HAP-1 (cell line): ENCODE results near the gene PRSS2.
"Not testable (repeated sequence)": the region's sequence is repeated elsewhere in the genome, so short reads cannot be mapped to it uniquely, and the experiment has no call there.

Experiments used
- DNase-seq, 2 experiments: peaks; one replicate each; pipeline ENCODE4 v3.0.0-alpha.2; 2016 to 2020; ENCODE audit warnings: low spot score in 2 of 2
- H3K27me3 ChIP-seq: fragments of 250-450 bp; sonication (Bioruptor Pico); 2 replicates; pipeline ENCODE4 v1.5.1; 2020; ENCODE audit warnings: low read depth, mild to moderate bottlenecking, moderate library complexity
- H3K36me3 ChIP-seq: fragments of 250-450 bp; sonication (Bioruptor Pico); replicated peaks from 2 replicates; pipeline ENCODE4 v1.5.1; 2020; ENCODE audit warnings: mild to moderate bottlenecking
- H3K4me1 ChIP-seq: fragments of 250-450 bp; sonication (Bioruptor Pico); 2 replicates; pipeline ENCODE4 v1.5.1; 2020; ENCODE audit warnings: mild to moderate bottlenecking
- H3K4me3 ChIP-seq: fragments of 250-450 bp; sonication (Bioruptor Pico); 2 replicates; pipeline ENCODE4 v1.5.1; 2020; ENCODE audit warnings: mild to moderate bottlenecking, moderate library complexity
- H3K9me3 ChIP-seq: fragments of 250-450 bp; sonication (Bioruptor Pico); 2 replicates; pipeline ENCODE4 v1.5.1; 2020; ENCODE audit warnings: mild to moderate bottlenecking, moderate library complexity
- in situ Hi-C: fragments of 300-500 bp; cut with MboI; formaldehyde crosslinking; loops from 3 replicates; pipeline ENCODE4 v1.14.3; 2020; ENCODE audit warnings: low sequenced_read_pairs, inconsistent platforms, mixed read lengths

The PRSS2 gene

DNA sequence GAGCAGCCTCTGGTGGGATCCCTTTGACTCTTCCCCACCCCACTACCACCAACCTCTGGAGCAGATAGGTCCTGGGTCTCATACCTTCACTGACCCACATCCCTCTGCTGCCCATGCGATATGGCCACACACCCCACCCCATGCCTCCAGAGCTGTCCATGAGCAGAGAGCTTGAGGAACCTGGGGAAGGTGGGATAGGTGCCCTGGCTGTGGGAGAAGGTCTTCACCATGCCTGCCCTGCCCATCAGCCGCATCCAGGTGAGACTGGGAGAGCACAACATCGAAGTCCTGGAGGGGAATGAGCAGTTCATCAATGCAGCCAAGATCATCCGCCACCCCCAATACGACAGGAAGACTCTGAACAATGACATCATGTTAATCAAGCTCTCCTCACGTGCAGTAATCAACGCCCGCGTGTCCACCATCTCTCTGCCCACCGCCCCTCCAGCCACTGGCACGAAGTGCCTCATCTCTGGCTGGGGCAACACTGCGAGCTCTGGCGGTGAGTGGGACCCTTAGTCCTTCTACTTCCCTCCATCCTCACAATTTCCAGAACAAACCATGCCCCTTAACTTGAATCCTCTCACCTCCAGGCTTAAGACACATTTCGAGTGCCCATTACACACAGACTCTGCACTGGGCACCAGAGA lies 19.1 kb upstream of the PRSS2 start:
- H3K27me3 ChIP-seq, H3K36me3 ChIP-seq, H3K9me3 ChIP-seq, H3K4me3 ChIP-seq, DNase-seq, in situ Hi-C loops, H3K4me1 ChIP-seq: not testable (repeated sequence)

DNA sequence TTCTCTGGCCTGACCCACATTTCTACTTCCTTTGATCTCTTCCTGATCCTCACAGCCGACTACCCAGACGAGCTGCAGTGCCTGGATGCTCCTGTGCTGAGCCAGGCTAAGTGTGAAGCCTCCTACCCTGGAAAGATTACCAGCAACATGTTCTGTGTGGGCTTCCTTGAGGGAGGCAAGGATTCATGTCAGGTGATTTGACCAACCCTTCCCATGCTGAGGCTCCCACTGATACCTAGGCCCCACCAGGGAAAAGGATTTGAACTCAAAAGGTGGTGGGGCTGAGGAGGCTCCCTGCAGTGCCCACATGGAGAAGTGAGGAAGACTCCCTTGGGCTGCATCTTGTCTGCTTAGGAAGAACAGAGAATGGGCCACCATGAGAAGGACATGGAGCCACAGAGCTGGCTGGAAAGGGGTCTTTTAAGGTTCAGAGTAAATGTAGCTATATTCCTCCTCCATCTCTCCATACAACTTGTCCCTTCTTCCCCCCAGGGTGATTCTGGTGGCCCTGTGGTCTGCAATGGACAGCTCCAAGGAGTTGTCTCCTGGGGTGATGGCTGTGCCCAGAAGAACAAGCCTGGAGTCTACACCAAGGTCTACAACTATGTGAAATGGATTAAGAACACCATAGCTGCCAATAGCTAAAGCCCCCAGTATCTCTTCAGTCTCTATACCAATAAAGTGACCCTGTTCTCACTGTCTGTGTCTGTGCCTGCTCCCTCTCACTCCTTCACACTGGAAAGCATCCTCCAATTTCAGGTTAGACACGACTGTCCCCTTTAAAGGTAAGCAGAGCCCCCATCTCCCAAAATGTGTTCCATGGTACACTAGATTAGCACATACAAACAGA lies 18.2 kb upstream of the PRSS2 start:
- H3K27me3 ChIP-seq, result no peaks in the 10 kb centered on the region
- H3K36me3 ChIP-seq, result no peaks in the 10 kb centered on the region
- no peaks in the 10 kb centered on the region for H3K9me3 ChIP-seq
- no peak for DNase-seq
- no peak overlapping the region for H3K4me3 ChIP-seq
- in situ Hi-C loops, result no loop called here
- H3K4me1 ChIP-seq, result no peaks in the 10 kb centered on the region

DNA sequence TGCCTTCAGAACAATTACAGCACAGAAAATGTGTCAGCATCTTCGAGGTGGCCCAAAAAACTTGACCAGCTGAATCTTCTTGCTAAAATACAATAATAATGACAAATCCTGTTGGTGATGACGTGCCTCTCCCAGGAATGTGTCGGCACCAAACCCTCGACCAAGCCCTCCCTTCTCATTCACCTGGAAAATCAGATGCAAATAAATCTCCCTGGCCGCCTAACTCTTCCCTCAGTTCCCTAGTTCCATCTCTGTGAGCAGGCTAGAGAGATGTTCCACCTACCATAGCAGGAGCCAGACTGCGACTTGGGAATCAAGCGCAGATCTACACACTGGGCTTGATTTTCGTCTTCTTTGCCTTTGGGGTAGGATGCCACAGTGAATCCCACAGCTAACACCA lies 17.4 kb upstream of the PRSS2 start:
- Histone ChIP-seq H3K4me1 (no peaks in the 10 kb centered on the region), H3K36me3 (no peaks in the 10 kb centered on the region), H3K4me3 (no peak overlapping the region), H3K9me3 (no peaks in the 10 kb centered on the region), H3K27me3 (no peaks in the 10 kb centered on the region)
- DNase-seq, result no peak
- in situ Hi-C loops, result no loop called here

DNA sequence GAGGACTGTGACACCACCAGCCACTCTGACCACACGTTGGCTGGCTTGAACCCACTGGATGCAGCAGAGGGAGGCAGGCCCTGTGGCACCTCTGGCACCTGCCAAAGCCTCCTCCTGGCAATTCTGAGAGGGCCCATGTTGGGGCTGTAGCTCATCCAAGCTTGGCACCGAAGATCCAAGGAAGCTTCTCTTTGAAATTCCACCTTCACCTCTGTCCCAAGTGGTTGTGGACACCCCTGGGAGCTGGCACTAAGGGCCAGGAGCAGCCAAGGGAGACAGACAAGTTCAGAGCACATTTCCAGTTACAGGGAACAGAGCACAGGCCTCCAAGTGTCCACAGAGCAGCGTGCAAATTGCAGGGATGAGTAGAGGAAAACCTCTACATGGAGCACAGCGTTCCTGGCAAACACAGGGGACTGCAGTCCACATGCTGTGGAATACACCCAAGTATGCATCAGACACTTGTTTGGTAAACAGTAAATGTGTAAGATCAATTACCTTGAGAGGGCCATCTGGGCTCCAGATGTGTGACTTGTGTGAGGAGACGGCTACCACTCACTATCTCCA lies 16.8 kb upstream of the PRSS2 start:
- DNase-seq, H3K4me3 ChIP-seq, H3K4me1 ChIP-seq, H3K36me3 ChIP-seq, H3K27me3 ChIP-seq, in situ Hi-C loops, H3K9me3 ChIP-seq: not testable (repeated sequence)

DNA sequence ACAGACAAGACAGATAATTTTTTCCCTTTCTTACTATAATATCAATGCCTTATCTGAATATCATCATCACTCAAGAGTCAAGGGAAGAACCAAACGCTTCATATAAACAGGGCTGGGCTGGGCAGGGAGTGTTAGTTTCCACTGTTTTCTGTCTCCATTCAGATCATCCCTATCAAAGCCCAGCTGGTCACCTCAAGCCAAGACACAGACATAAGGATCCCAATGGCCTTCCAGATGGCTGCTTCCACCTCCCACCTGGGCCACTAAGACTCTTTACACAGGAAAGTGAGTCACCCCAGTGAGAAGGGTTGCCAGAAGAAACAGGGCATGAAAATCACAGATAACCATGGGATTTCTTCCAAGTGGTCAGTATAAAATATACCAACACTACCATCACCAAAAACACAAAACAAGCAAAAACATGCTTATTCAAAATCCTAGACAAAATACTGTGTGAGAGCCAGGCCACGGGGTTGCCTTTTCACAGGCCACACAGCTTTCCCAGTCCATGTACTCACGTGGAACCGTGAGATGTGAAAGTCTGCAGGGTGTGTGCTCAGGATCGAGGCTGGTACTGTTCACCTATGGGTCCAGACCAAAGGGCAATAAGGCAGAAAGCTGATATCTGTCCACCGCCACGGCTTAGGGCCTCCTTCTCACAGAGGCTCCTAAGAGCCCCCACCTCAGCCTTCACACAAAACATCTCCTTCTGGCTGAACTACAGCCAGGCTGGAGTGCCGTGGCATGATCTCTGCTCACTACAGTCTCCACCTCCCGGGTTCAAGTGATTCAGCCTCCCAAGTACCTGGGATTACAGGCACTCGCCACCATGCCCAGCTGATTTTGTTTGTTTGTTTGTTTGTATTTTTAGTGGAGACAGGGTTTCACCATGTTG lies 15.8 kb upstream of the PRSS2 start:
- Histone ChIP-seq H3K9me3 (no peaks in the 10 kb centered on the region), H3K27me3 (no peaks in the 10 kb centered on the region), H3K4me1 (no peaks in the 10 kb centered on the region), H3K36me3 (no peaks in the 10 kb centered on the region), H3K4me3 (no peak overlapping the region)
- in situ Hi-C loops, result no loop called here
- no peak for DNase-seq

DNA sequence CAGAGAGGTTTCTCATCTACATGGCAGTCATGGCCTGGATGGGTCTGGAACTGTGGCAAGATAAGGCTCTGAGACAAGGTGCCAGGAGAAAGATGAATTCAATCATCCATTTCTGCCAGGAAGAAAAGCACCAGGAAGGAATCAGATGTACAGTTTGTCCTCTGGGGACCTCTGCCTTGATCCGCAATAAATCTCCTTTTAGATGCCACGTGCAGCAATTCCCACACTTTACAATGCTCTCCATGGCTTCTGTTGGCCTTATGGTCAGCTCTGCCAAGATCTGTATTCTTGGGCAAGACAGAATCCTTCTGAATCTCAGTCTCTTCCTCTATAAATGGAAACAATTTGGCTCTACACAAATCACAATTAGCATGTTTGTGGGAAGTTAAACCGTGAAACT lies 12.5 kb upstream of the PRSS2 start:
- H3K36me3 ChIP-seq, H3K27me3 ChIP-seq, DNase-seq, H3K4me1 ChIP-seq, H3K4me3 ChIP-seq, in situ Hi-C loops, H3K9me3 ChIP-seq: not testable (repeated sequence)

DNA sequence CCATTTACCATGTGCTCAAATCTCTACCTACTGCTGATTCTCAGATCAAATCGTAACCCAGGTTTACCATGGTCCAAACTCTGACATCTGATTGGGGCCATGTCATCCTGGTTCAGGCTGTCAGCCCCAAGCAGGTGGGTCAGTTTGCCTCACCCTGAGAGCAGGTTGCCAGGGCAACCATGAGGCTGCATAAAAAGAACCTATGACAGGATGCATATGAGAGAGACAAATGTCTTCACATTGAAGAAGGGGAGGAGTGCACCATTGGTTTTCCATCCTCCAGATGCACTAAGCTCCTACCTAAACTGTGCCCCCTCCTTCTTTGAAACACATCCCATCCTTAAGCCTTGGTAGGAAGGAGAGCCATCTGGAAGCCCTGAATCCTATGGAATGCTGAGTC lies 11.3 kb upstream of the PRSS2 start:
- Histone ChIP-seq H3K27me3 (no peaks in the 10 kb centered on the region), H3K4me3 (no peak overlapping the region), H3K9me3 (no peaks in the 10 kb centered on the region), H3K36me3 (no peaks in the 10 kb centered on the region), H3K4me1 (no peaks in the 10 kb centered on the region)
- DNase-seq, result no peak
- in situ Hi-C loops, result no loop called here

DNA sequence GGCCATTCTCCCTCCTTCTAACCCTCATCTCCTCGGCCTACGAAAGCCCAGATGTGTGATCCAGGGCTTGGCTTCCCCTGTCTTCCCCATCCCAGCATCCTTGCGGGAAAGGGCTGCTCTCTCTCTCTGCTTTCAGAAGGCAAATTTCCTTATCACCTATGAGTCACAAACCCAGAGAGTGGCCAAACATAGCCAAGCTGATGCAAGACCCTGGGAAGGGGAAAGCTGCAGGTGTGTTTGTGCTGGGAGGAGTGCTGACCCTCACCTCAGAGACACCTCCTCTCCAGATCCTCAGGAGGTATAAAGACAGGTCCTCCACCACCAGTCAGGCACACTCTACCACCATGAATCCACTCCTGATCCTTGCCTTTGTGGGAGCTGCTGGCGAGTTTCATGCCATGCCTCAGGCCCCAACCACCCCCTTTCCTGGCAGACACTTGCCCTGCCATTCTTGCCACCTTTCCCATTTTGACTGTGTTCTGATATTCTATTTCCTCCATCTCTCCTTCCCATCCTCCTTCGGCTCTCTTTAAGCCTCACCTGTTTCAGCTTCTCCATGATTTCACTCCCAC lies 10.6 kb upstream of the PRSS2 start:
- Histone ChIP-seq H3K4me3 (no peak overlapping the region), H3K36me3 (no peaks in the 10 kb centered on the region), H3K4me1 (no peaks in the 10 kb centered on the region), H3K9me3 (no peaks in the 10 kb centered on the region), H3K27me3 (no peaks in the 10 kb centered on the region)
- DNase-seq, result no peak
- in situ Hi-C loops, result no loop called here

DNA sequence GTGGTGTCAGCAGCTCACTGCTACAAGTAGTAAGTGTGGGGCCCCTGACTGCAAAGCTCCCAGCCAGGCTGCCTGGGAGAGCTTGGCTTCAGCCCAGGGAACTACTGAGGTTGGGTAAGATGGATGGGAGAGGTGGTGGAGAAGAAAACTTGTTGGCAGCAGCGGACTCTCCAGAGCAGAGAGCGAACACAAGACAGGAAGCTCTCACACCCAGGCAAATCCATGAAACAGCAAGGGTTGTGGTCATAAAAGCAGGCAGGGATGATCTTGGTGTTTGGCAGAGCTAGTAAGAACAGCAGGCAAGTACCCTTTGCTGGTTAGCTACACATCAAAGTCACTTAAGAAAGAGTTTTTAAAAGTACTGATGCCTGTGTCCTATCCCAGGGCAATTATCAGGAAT lies 9.2 kb upstream of the PRSS2 start:
- H3K36me3 ChIP-seq, H3K9me3 ChIP-seq, in situ Hi-C loops, H3K4me1 ChIP-seq, H3K27me3 ChIP-seq, H3K4me3 ChIP-seq, DNase-seq: not testable (repeated sequence)

DNA sequence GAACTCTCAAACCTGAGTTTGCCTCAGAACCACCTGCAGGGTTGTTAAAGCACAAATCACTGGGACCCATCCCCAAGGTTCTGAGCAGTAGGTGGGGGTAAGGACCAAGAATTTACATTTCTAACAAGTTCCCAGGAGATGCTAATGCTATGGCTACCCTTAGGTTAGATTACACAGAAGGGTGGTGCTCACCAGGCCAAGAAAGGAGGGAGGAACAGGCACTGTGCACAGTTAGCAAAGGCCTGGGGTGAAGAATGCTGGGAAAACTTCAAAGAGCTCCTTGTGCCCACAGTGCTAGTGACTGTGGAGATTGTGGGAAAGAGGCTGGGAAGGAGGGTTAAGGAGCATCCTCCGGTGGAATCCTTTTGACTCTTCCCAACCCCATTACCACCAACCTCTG lies 8.7 kb upstream of the PRSS2 start:
- no peaks in the 10 kb centered on the region for H3K9me3 ChIP-seq
- no peaks in the 10 kb centered on the region for H3K4me1 ChIP-seq
- no peaks in the 10 kb centered on the region for H3K36me3 ChIP-seq
- H3K4me3 ChIP-seq, result no peak overlapping the region
- no peak for DNase-seq
- H3K27me3 ChIP-seq, result no peaks in the 10 kb centered on the region
- in situ Hi-C loops, result no loop called here

DNA sequence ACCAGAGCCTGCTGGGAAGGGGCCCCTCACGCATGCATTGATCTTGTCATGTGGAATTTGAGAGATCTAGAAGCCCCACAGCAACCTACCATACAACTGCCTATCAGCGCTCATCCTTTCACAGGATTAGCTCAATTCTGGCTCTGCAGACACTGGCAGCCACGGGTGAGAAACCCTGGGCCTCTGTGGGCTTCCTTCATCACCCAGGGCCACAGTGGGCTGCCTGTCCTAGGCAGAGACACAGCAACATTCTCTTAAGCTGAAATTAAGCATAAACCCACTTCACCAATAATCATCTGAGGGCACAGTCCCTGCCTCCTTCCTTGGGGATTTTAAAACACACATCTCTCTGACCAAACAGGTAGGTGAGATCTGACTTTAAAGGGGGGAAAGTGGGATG lies 3.3 kb upstream of the PRSS2 start:
- Histone ChIP-seq H3K27me3 (no peaks in the 10 kb centered on the region), H3K4me3 (no peak overlapping the region), H3K36me3 (no peaks in the 10 kb centered on the region), H3K4me1 (no peaks in the 10 kb centered on the region), H3K9me3 (no peaks in the 10 kb centered on the region)
- in situ Hi-C loops, result no loop called here
- DNase-seq, result no peak

DNA sequence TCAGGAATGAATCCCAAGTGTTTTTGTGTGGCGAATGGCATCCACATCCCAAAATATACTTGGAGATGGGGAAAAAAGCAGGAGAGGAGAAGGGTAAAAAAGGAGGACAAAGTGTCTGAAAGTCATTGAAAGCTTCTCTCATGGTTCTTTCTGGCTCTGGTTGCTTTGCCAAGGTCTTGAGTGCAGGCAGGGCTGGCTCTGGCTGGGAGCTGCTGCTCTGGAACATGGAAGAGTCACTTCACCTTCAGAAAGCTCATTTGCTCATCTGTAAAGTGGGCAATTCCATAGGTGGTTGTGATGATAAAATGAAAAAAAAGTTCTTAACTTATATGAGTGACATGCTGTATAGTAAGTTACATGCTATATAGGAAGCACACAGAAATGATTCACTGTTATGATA lies 2.9 kb upstream of the PRSS2 start:
- Histone ChIP-seq H3K9me3 (no peaks in the 10 kb centered on the region), H3K36me3 (no peaks in the 10 kb centered on the region), H3K27me3 (no peaks in the 10 kb centered on the region), H3K4me3 (no peak overlapping the region), H3K4me1 (no peaks in the 10 kb centered on the region)
- in situ Hi-C loops, result no loop called here
- DNase-seq, result no peak

DNA sequence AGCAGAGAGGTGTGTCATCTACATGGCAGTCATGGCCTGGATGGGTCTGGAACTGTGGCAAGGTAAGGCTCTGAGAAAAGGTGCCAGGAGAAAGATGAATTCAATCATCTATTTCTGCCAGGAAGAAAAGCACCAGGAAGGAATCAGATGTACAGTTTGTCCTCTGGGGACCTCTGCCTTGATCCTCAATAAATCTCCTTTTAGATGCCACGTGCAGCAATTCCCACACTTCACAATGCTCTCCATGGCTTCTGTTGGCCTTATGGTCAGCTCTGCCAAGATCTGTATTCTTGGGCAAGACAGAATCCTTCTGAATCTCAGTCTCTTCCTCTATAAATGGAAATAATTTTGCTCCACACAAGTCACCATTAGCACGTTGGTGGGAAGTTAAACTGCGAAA lies 1.9 kb upstream of the PRSS2 start:
- DNase-seq, H3K27me3 ChIP-seq, H3K4me3 ChIP-seq, H3K4me1 ChIP-seq, H3K9me3 ChIP-seq, in situ Hi-C loops, H3K36me3 ChIP-seq: not testable (repeated sequence)
